ENCODE data around the gene MYO15A. TPM values are rescaled to one million over a fixed set of nuclear protein-coding genes. Genes with fewer than 3 reads are reported as not detected.

MYO15A gene
- total RNA-seq, 2 donors from 2014 or later: 1.7 to 2.4 TPM

DNA sequence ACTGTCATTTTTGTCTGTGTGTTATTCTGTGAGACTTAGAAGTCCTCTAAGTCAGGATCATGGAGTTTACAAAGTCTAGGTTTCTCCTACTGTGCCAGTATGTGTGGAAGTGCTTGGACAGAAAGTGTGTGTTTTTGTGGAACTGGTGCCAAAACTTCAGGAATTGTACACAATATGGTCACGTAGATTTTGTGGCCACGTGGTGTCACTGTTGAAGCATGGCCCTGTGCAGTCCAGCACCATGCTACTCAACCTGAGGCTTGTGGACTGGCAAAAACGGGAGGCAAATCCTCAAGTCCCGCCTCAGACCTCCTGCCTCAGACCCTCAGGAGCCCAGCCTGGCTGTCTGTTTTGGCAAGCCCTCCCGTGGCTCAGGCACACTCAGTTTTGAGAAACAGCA, 58.3 kb downstream of the MYO15A start:
- Histone ChIP-seq H3K9me3 (ENCODE audit: control insufficient read depth, low read length) (no peaks in the 10 kb centered on the region), H3K4me3 (ENCODE audit: low read length) (no peak overlapping the region)
- DNase-seq: no peak

DNA sequence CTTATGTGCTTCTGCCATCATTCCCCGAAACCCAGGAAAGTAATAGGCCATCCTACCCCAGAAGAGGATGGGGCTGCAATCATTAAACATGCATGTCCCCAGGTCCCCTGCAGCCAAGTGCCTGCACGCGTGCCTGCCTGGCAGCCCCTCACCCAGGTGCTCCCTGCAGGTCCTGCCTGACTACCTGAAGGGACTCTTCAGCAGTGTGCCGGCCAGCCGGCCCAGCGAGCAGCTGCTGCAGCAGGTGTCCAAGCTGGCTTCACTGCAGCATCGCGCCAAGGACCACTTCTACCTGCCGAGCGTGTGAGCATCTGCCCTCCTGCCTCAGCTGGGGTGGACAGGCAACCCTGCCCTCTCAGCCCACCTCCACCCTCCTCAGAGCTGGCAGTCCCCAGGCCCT, 58.9 kb downstream of the MYO15A start:
- H3K9me3 ChIP-seq (ENCODE audit: control insufficient read depth, low read length): no peaks in the 10 kb centered on the region
- H3K9ac ChIP-seq (ENCODE audit: extremely low read depth, low read length, poor library complexity, severe bottlenecking): no peak overlapping the region
- DNase-seq: no peak
- no peaks in the 10 kb centered on the region for H3K9me3 Mint-ChIP-seq
- H3K36me3 Mint-ChIP-seq (ENCODE audit: low read depth): no peaks in the 10 kb centered on the region
- H3K36me3 ChIP-seq (ENCODE audit: control insufficient read depth, insufficient read depth, low read length): no peaks in the 10 kb centered on the region
- no peaks in the 10 kb centered on the region for H3K4me1 ChIP-seq (ENCODE audit: control insufficient read depth, insufficient read depth, low read length)
- H3K4me1 Mint-ChIP-seq: no peaks in the 10 kb centered on the region
- no peak overlapping the region for H3K4me3 Mint-ChIP-seq
- no peaks in the 10 kb centered on the region for H3K27me3 ChIP-seq (ENCODE audit: control insufficient read depth, insufficient read depth, low read length, poor library complexity, severe bottlenecking)
- TF ChIP-seq, protein P1, sequence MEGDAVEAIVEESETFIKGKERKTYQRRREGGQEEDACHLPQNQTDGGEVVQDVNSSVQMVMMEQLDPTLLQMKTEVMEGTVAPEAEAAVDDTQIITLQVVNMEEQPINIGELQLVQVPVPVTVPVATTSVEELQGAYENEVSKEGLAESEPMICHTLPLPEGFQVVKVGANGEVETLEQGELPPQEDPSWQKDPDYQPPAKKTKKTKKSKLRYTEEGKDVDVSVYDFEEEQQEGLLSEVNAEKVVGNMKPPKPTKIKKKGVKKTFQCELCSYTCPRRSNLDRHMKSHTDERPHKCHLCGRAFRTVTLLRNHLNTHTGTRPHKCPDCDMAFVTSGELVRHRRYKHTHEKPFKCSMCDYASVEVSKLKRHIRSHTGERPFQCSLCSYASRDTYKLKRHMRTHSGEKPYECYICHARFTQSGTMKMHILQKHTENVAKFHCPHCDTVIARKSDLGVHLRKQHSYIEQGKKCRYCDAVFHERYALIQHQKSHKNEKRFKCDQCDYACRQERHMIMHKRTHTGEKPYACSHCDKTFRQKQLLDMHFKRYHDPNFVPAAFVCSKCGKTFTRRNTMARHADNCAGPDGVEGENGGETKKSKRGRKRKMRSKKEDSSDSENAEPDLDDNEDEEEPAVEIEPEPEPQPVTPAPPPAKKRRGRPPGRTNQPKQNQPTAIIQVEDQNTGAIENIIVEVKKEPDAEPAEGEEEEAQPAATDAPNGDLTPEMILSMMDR (conservative IDR thresholded peaks at IDR 0.05): no peak
- H3K27ac ChIP-seq (ENCODE audit: low read depth, low read length): no peak overlapping the region
- H3K27me3 Mint-ChIP-seq (ENCODE audit: insufficient read depth): peaks cover 1% of the 10 kb centered on the region
- H3K4me3 ChIP-seq (ENCODE audit: low read length): no peak overlapping the region
- WGBS, 2 experiments (ENCODE audit: insufficient coverage in 1 of 2, insufficient read length in 1 of 2): 82 to 84% methylated on average over 5 to 10 of the region's 10 CpGs
- H3K27ac Mint-ChIP-seq: no peak overlapping the region

More for the DNA sequence above, 58.3 kb downstream of the MYO15A start:
- no peaks in the 10 kb centered on the region for H3K4me1 ChIP-seq (ENCODE audit: control insufficient read depth, insufficient read depth, low read length)
- H3K36me3 Mint-ChIP-seq (ENCODE audit: low read depth): no peaks in the 10 kb centered on the region
- WGBS, 2 experiments (ENCODE audit: insufficient coverage in 1 of 2, insufficient read length in 1 of 2): 77 to 79% methylated on average over 5 of the region's 5 CpGs
- H3K4me1 Mint-ChIP-seq: no peaks in the 10 kb centered on the region
- no peak overlapping the region for H3K27ac ChIP-seq (ENCODE audit: low read depth, low read length)
- H3K9ac ChIP-seq (ENCODE audit: extremely low read depth, low read length, poor library complexity, severe bottlenecking): no peak overlapping the region
- H3K9me3 Mint-ChIP-seq: no peaks in the 10 kb centered on the region
- H3K27me3 Mint-ChIP-seq (ENCODE audit: insufficient read depth): no peaks in the 10 kb centered on the region
- H3K36me3 ChIP-seq (ENCODE audit: control insufficient read depth, insufficient read depth, low read length): no peaks in the 10 kb centered on the region
- TF ChIP-seq, protein P1 (conservative IDR thresholded peaks at IDR 0.05): peak; percentile 32
- no peak overlapping the region for H3K4me3 Mint-ChIP-seq
- no peaks in the 10 kb centered on the region for H3K27me3 ChIP-seq (ENCODE audit: control insufficient read depth, insufficient read depth, low read length, poor library complexity, severe bottlenecking)
- H3K27ac Mint-ChIP-seq: no peak overlapping the region

DNA sequence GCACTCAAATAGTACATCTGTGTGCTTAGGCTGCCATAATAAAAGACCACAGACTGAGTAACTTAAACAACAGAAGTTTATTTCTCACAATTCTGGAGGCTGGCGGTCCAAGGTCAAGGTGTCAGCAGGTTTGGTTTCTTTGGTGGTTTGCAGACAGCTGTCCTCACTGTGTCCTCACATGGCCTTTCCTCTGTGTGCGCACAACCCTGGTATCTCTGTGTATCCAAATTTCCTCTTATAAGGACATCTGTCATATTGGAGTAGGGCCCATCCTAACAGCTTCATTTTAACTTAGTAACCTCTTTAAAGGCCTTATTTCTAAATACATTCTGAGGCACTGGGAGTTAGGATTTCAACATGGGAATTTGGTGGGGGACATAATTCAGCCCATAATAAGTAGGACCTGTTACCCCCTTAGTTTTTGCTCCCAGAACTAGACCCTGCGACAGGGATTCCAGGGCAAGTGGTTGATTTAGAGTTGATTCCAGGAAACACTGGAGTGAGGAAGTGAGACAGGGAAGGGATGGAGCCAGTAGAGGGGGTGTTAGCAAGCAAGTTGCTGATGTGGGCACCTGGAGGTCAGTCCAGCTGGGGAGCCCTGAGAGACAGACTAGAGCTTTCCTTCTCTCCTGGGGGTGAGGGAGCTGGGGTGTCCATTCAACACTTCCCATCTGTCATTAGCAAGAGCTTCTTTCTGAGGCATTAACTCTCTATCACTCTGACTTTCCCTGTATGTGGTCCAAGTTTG, 64.1 kb downstream of the MYO15A start:
- Histone ChIP-seq H3K36me3 (ENCODE audit: control insufficient read depth, insufficient read depth, low read length) (no peaks in the 10 kb centered on the region), H3K9ac (ENCODE audit: extremely low read depth, low read length, poor library complexity, severe bottlenecking) (no peak overlapping the region), H3K27me3 (ENCODE audit: control insufficient read depth, insufficient read depth, low read length, poor library complexity, severe bottlenecking) (no peaks in the 10 kb centered on the region), H3K9me3 (ENCODE audit: control insufficient read depth, low read length) (no peaks in the 10 kb centered on the region), H3K27ac (ENCODE audit: low read depth, low read length) (no peak overlapping the region), H3K4me3 (ENCODE audit: low read length) (no peak overlapping the region), H3K4me1 (ENCODE audit: control insufficient read depth, insufficient read depth, low read length) (no peaks in the 10 kb centered on the region)
- TF ChIP-seq, protein P1 (conservative IDR thresholded peaks at IDR 0.05): no peak
- whole genome bisulfite sequencing, 2 experiments (ENCODE audit: insufficient coverage in 1 of 2, insufficient read length in 1 of 2): 83 to 87% methylated on average over 2 to 3 of the region's 3 CpGs
- H3K4me3 Mint-ChIP-seq: no peak overlapping the region
- DNase-seq: no peak
- no peaks in the 10 kb centered on the region for H3K9me3 Mint-ChIP-seq
- no peaks in the 10 kb centered on the region for H3K36me3 Mint-ChIP-seq (ENCODE audit: low read depth)
- H3K27me3 Mint-ChIP-seq (ENCODE audit: insufficient read depth): peaks cover 1% of the 10 kb centered on the region
- H3K27ac Mint-ChIP-seq: no peak overlapping the region
- H3K4me1 Mint-ChIP-seq: no peaks in the 10 kb centered on the region

All from endodermal cell (in vitro differentiated cells).